ENCODE data around the gene NFATC4.

DNA sequence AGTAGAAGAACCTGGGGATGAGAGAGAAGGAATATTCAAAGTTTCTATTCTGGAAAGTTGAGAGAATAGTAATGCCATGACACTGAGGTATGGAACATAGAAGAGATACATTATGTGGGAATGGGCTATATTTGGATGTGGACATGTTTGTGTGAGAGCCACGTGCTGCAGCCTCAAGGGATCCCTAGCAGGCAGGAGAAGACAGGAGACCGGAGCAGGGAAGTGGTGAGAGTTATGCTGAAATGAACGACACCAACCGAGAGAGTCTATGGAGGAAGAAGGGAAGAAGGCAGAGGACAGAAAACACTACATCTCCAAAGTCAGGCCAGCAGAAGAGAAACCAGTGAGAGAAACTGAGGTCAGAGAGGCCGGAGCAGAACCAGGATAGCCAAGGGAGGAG is 18.2 kb upstream of the NFATC4 start:
- TF ChIP-seq, protein P1, sequence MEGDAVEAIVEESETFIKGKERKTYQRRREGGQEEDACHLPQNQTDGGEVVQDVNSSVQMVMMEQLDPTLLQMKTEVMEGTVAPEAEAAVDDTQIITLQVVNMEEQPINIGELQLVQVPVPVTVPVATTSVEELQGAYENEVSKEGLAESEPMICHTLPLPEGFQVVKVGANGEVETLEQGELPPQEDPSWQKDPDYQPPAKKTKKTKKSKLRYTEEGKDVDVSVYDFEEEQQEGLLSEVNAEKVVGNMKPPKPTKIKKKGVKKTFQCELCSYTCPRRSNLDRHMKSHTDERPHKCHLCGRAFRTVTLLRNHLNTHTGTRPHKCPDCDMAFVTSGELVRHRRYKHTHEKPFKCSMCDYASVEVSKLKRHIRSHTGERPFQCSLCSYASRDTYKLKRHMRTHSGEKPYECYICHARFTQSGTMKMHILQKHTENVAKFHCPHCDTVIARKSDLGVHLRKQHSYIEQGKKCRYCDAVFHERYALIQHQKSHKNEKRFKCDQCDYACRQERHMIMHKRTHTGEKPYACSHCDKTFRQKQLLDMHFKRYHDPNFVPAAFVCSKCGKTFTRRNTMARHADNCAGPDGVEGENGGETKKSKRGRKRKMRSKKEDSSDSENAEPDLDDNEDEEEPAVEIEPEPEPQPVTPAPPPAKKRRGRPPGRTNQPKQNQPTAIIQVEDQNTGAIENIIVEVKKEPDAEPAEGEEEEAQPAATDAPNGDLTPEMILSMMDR (IDR thresholded peaks at IDR 0.05), result no peak
- no peak for TF ChIP-seq POLR2A (IDR thresholded peaks at IDR 0.05)

All from testis (tissue), 2 donors.